ENCODE measurements around the gene FANCD2. TPM values are rescaled to one million over a fixed set of nuclear protein-coding genes. Genes with fewer than 3 reads are reported as not detected.
A peak's percentile ranks its signal among the peaks of the same experiment; 100 is the strongest.

Gene FANCD2
- total RNA-seq, 1 experiment from 2014 or later = 74.9 TPM

DNA sequence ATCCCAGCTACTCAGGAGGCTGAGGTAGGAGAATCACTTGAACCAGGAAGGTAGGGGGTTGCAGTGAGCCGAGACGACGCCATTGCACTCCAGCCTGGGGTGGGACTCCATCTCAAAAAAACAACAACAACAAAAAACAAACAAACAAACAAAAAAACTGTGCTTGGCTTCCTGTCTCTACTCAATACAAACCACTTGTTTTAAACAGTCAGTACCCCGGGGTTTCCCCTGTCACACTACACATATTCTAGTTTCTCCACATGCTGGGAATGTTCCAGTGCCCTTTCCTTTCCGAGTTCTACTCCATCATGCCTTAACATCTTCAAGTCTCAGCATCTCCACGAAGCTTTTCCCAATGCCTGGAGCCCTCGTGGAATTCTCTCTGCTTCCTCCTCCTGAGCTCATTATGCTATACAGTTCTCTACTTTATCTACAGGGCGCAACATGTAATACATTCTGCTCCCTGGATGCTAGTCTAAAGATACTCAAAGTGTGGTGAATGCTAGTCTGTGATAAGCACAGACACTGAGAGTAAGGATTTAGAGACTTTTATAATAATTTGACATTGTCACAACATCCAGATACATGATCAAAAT lies 47.4 kb upstream of the FANCD2 start:
- no peaks in the 10 kb centered on the region for H3K27me3 ChIP-seq (ENCODE audit: insufficient read depth, low read length)
- no peaks in the 10 kb centered on the region for H3K79me2 ChIP-seq (ENCODE audit: insufficient read depth, low read length)
- H3K9me3 ChIP-seq (ENCODE audit: control insufficient read depth, low read depth, low read length) = no peaks in the 10 kb centered on the region
- no peaks in the 10 kb centered on the region for H3K4me1 ChIP-seq (ENCODE audit: insufficient read depth, low read length)
- H3K4me2 ChIP-seq (ENCODE audit: insufficient read depth, insufficient read length, low read length) = no peak overlapping the region
- Mint-ChIP-seq H3K4me3 (no peak overlapping the region), H3K27me3 (ENCODE audit: low read depth) (no peaks in the 10 kb centered on the region), H3K9me3 (no peaks in the 10 kb centered on the region), H3K36me3 (ENCODE audit: insufficient read depth in 1 of 3, low read depth in 3 of 3) (peaks cover 9 to 42% (median 42%) of the 10 kb centered on the region in 3 experiments; a peak in 6 of 7 replicates), H3K27ac (peak overlapping the region in 1 of 3 experiments; percentile 73; a peak in 2 of 7 replicates), H3K4me1 (no peaks in the 10 kb centered on the region)
- H4K20me1 ChIP-seq (ENCODE audit: control insufficient read depth, insufficient read depth, insufficient read length) = no peaks in the 10 kb centered on the region
- H2AK5ac ChIP-seq (ENCODE audit: insufficient read length, low read length) = no peak overlapping the region
- H4K91ac ChIP-seq (ENCODE audit: insufficient read length, low read depth, low read length) = no peak overlapping the region
- H2BK12ac ChIP-seq (ENCODE audit: insufficient read length, low read depth, low read length) = no peak overlapping the region
- no CpG with 5 or more reads among the region's 8 CpGs for WGBS (ENCODE audit: extremely low coverage, insufficient read length, low lambda C conversion rate)
- H2BK120ac ChIP-seq (ENCODE audit: low read depth, low read length, poor library complexity, severe bottlenecking) = no peak overlapping the region
- no peak overlapping the region for H2BK5ac ChIP-seq (ENCODE audit: insufficient read length, low read length)
- no peak overlapping the region for H2AFZ ChIP-seq (ENCODE audit: low read length)
- H3K9ac ChIP-seq (ENCODE audit: extremely low read depth, insufficient read length, low read length) = no peak overlapping the region
- no peak overlapping the region for H3K23ac ChIP-seq (ENCODE audit: insufficient read length, low read depth, low read length)
- no peak overlapping the region for H3K27ac ChIP-seq (ENCODE audit: insufficient read length, low read depth, low read length)
- no peak overlapping the region for H3T11ph ChIP-seq (ENCODE audit: low read length)
- no peak overlapping the region for H2BK20ac ChIP-seq (ENCODE audit: low read depth, low read length, poor library complexity, severe bottlenecking)
- H2BK15ac ChIP-seq (ENCODE audit: low read depth, low read length) = no peak overlapping the region
- no peak overlapping the region for H4K8ac ChIP-seq (replicated peaks; ENCODE audit: insufficient read length, low read depth, low read length)
- H3K18ac ChIP-seq (ENCODE audit: insufficient read length, low read depth, low read length) = no peak overlapping the region
- no peaks in the 10 kb centered on the region for H3K23me2 ChIP-seq (ENCODE audit: insufficient read length, low read depth, low read length, poor library complexity, severe bottlenecking)
- H3K4ac ChIP-seq (ENCODE audit: low read depth, low read length) = no peak overlapping the region
- no peaks in the 10 kb centered on the region for H3K79me1 ChIP-seq (ENCODE audit: insufficient read depth, low read depth, low read length, poor library complexity, severe bottlenecking)
- no peak for TF ChIP-seq CTCF (conservative IDR thresholded peaks at IDR 0.05)
- no peak overlapping the region for H4K5ac ChIP-seq (ENCODE audit: insufficient read length, low read depth, low read length)
- H3K56ac ChIP-seq (ENCODE audit: insufficient read length, low read depth, low read length) = no peak overlapping the region
- DNase-seq = no peak
- no peak overlapping the region for H3K14ac ChIP-seq (ENCODE audit: insufficient read depth, low read length)

Measured in H9 (cell line).